ENCODE results near the gene MMEL1.

GRCh38 chr1:2541619-2542245, 91.1 kb downstream of the MMEL1 start:
- TF ChIP-seq SP1 (IDR thresholded peaks at IDR 0.05) (no peak), ELF4 (IDR thresholded peaks at IDR 0.05) (no peak), FOXA1 (IDR thresholded peaks at IDR 0.05) (no peak), SUZ12 (IDR thresholded peaks at IDR 0.05) (no peak), CTBP1 (IDR thresholded peaks at IDR 0.05; ENCODE audit: borderline replicate concordance) (no peak), ARNT (IDR thresholded peaks at IDR 0.05) (no peak), BHLHE40 (IDR thresholded peaks at IDR 0.05; ENCODE audit: borderline replicate concordance) (no peak), FOXK2 (IDR thresholded peaks at IDR 0.05) (no peak), FOXM1 (IDR thresholded peaks at IDR 0.05; ENCODE audit: borderline replicate concordance) (0 out of 2 replicates have a peak, but pooled peaks have one; percentile 32), L3MBTL2 (conservative IDR thresholded peaks at IDR 0.05) (no peak), HDGF (IDR thresholded peaks at IDR 0.05; ENCODE audit: borderline replicate concordance) (no peak)

Data from HEK293T (cell line).